Osteoblast (primary cell): ENCODE measurements around the gene DUXA. TPM values are rescaled to one million over a fixed set of nuclear protein-coding genes. Genes with fewer than 3 reads are reported as not detected.
"Not testable (repeated sequence)": the region's sequence is repeated elsewhere in the genome, so short reads cannot be mapped to it uniquely, and the experiment has no call there.

Experiments
- DNase-seq: peaks from one replicate; pipeline ENCODE4 v3.0.0; 2011; ENCODE audit warnings: low spot score, mixed read lengths; ENCODE audit not compliant: insufficient read length; ENCODE audit errors: missing footprints
- H2AFZ ChIP-seq: 2 replicates; pipeline ENCODE4 v1.6.0; 2011; ENCODE audit warnings: mild to moderate bottlenecking, low read length
- H3K27ac ChIP-seq: 2 replicates; pipeline ENCODE4 v1.5.1; 2011; ENCODE audit warnings: mild to moderate bottlenecking, low read depth, low read length, moderate library complexity
- H3K27me3 ChIP-seq: 2 replicates; pipeline ENCODE4 v1.6.0; 2012; ENCODE audit warnings: mild to moderate bottlenecking, control low read depth, inconsistent platforms, low read length, moderate library complexity; ENCODE audit not compliant: insufficient read depth
- H3K36me3 ChIP-seq: 2 replicates; pipeline ENCODE4 v1.5.1; 2011; ENCODE audit warnings: mild to moderate bottlenecking, low read length, control low read depth, moderate library complexity; ENCODE audit not compliant: insufficient read depth
- H3K4me1 ChIP-seq: 2 replicates; pipeline ENCODE4 v1.5.1; 2011; ENCODE audit warnings: mild to moderate bottlenecking, low read length, control low read depth, moderate library complexity; ENCODE audit not compliant: insufficient read depth
- H3K4me2 ChIP-seq: 2 replicates; pipeline ENCODE4 v1.6.0; 2011; ENCODE audit warnings: mild to moderate bottlenecking, low read length; ENCODE audit not compliant: insufficient read depth
- H3K4me3 ChIP-seq: fragments of 200-600 bp; sonication (generic); 3 replicates; pipeline ENCODE4 v1.5.1; 2012; ENCODE audit warnings: mild to moderate bottlenecking, low read length, inconsistent platforms; ENCODE audit not compliant: insufficient read depth
- H3K79me2 ChIP-seq: 2 replicates; pipeline ENCODE4 v1.6.0; 2012; ENCODE audit warnings: mild to moderate bottlenecking, low read length, control low read depth, inconsistent platforms; ENCODE audit not compliant: insufficient read depth
- H3K9me3 ChIP-seq: 2 replicates; pipeline ENCODE4 v1.5.1; 2011; ENCODE audit warnings: low read depth, low read length, control low read depth
- H4K20me1 ChIP-seq: 2 replicates; pipeline ENCODE4 v1.6.0; 2012; ENCODE audit warnings: mild to moderate bottlenecking, low read length, control low read depth; ENCODE audit not compliant: insufficient read depth
- total RNA-seq: library from RNA; depleted of rRNA; stranded (reverse); fragments of >200 nt; gene quantifications from 2 replicates; pipeline ENCODE4 v1.2.3, GENCODE V29; 2012
- TF ChIP-seq, protein P1 (sequence below): IDR thresholded peaks from 2 replicates; pipeline ENCODE4 v1.5.1; 2011; ENCODE audit warnings: mild to moderate bottlenecking, low read depth, low read length, moderate library complexity; ENCODE audit errors: extremely low read depth

The DUXA gene
- total RNA-seq, 1 donor: not detected

DNA sequence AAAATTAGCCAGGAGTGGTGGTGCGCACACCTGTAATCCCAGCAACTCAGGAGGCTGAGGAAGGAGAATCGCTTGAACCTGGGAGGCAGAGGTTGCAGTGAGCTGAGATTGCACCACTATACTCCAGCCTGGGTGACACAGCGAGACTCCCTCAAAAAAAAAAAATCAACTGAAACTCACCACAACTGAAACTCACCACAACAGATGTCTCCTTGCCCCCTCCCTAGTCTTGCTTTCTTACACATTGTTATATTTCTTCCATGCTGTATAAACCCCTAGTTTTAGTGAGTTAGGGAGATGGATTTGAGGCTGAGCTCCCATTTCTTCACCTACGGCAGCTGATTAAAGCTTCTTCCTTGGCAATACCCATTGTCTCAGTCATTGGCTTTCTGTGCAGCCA, 25.6 kb downstream of the DUXA start:
- TF ChIP-seq, protein P1, sequence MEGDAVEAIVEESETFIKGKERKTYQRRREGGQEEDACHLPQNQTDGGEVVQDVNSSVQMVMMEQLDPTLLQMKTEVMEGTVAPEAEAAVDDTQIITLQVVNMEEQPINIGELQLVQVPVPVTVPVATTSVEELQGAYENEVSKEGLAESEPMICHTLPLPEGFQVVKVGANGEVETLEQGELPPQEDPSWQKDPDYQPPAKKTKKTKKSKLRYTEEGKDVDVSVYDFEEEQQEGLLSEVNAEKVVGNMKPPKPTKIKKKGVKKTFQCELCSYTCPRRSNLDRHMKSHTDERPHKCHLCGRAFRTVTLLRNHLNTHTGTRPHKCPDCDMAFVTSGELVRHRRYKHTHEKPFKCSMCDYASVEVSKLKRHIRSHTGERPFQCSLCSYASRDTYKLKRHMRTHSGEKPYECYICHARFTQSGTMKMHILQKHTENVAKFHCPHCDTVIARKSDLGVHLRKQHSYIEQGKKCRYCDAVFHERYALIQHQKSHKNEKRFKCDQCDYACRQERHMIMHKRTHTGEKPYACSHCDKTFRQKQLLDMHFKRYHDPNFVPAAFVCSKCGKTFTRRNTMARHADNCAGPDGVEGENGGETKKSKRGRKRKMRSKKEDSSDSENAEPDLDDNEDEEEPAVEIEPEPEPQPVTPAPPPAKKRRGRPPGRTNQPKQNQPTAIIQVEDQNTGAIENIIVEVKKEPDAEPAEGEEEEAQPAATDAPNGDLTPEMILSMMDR: no peak
- Histone ChIP-seq H3K36me3 (no peaks in the 10 kb centered on the region), H2AFZ (no peak overlapping the region), H3K9me3 (no peaks in the 10 kb centered on the region), H4K20me1 (no peaks in the 10 kb centered on the region), H3K4me2 (no peak overlapping the region), H3K4me1 (no peaks in the 10 kb centered on the region), H3K27ac (no peak overlapping the region), H3K79me2 (no peaks in the 10 kb centered on the region), H3K4me3 (no peak overlapping the region), H3K27me3 (no peaks in the 10 kb centered on the region)
- no peak for DNase-seq

DNA sequence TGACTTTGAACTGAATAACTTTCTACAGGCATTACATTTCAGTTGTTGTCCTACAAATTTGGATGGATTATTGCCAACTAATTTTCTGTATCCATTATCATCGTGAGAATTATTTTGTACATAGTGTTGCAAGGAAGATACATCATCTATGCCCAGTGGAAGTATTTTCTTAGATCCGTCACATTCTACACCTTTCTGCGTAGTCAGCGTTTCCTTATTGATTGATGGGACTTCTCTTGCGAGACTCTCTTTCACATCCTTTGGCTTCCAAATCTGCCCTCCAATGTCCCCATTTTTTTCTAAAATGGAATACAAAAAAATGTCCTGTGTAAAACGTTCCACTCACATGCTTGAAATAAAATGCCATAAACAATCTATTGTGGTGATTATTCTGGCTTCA, 31.5 kb downstream of the DUXA start:
- no peak for DNase-seq
- Histone ChIP-seq H2AFZ (no peak overlapping the region), H3K27ac (no peak overlapping the region), H3K4me2 (no peak overlapping the region), H3K4me1 (no peaks in the 10 kb centered on the region), H3K79me2 (no peaks in the 10 kb centered on the region), H3K4me3 (no peak overlapping the region), H4K20me1 (no peaks in the 10 kb centered on the region), H3K27me3 (no peaks in the 10 kb centered on the region), H3K36me3 (no peaks in the 10 kb centered on the region), H3K9me3 (no peaks in the 10 kb centered on the region)
- TF ChIP-seq, protein P1: no peak

DNA sequence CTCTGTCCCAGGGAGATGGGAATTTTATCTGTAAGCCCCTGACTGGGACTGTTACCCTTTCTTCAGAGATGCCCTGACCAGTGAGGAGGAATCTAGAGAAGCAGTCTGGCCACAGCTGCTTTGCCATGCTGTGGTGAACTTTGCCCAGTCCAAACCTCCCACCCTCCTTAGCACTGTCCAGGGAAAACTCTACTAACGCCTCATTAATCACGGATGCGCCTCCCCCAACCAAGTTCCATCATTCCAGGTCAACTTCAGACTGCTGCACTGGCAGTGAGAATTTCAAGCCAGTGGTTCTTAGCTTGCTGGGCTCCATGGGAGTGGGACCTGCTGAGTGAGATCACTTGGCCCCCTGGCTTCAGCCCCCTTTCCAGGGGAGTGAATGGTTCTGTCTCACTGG, 39.9 kb downstream of the DUXA start:
- H3K36me3 ChIP-seq, H3K9me3 ChIP-seq, H3K4me1 ChIP-seq, H3K27ac ChIP-seq, H2AFZ ChIP-seq, DNase-seq, H3K4me3 ChIP-seq, H3K79me2 ChIP-seq, H4K20me1 ChIP-seq, H3K27me3 ChIP-seq, H3K4me2 ChIP-seq: not testable (repeated sequence)

DNA sequence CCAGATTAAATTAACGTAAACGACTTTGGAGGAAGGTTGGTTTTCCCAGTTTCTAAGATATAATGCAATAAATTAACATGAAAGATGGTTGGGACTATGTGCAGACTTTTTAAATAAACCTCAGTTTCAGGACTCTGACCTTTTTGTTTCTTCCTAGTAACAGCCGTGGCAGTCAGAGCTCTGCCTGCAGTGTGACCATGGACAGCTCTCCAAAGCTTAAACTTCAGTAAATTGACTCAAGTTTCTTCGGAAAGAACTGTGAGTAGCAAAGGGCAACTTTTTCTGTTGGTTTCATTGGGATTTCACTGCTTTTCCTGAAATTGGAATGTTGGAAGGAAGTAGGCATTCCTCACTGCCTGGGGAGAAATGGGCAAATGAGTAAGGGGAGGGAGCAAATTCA, 43.4 kb downstream of the DUXA start:
- no peaks in the 10 kb centered on the region for H4K20me1 ChIP-seq
- H3K27ac ChIP-seq: no peak overlapping the region
- H2AFZ ChIP-seq: no peak overlapping the region
- H3K36me3 ChIP-seq: no peaks in the 10 kb centered on the region
- H3K4me3 ChIP-seq: no peak overlapping the region
- H3K9me3 ChIP-seq: no peaks in the 10 kb centered on the region
- no peaks in the 10 kb centered on the region for H3K79me2 ChIP-seq
- H3K4me1 ChIP-seq: no peaks in the 10 kb centered on the region
- no peak overlapping the region for H3K4me2 ChIP-seq
- no peak for DNase-seq
- TF ChIP-seq, protein P1: no peak
- no peaks in the 10 kb centered on the region for H3K27me3 ChIP-seq
